ENCODE measurements around the gene FGGY.
A peak's percentile ranks its signal among the peaks of the same experiment; 100 is the strongest.

GRCh38 chr1:59699227-59699847 lies 402.4 kb downstream of the FGGY start:
- peak; percentile 96 for TF ChIP-seq CTCF (conservative IDR thresholded peaks at IDR 0.05)
- no peak for TF ChIP-seq EZH2 (IDR thresholded peaks at IDR 0.05; ENCODE audit: low read depth)
